GM12892 (cell line): ENCODE results near the gene GASK1B.

Experiments used
- DNase-seq: peaks from one replicate; pipeline ENCODE4 v3.0.0; 2011; ENCODE audit not compliant: insufficient read length
- FAIRE-seq: peaks from 2 replicates; lab custom pipeline; 2011; peaks lifted over from hg19 to GRCh38; lab: Jason Lieb, UNC
- POLR2A ChIP-seq: IDR thresholded peaks from 2 replicates; pipeline ENCODE4 v1.6.1; 2011; ENCODE audit warnings: low read depth, low read length, control low read depth
- POLR2AphosphoS5 ChIP-seq: IDR thresholded peaks from 2 replicates; pipeline ENCODE4 v1.6.1; 2011; ENCODE audit warnings: low read depth, low read length, control low read depth
- TAF1 ChIP-seq: IDR thresholded peaks from 2 replicates; pipeline ENCODE4 v1.6.1; 2011; ENCODE audit warnings: low read depth, mild to moderate bottlenecking, control low read depth, low read length, borderline replicate concordance

The GASK1B gene

GRCh38 chr4:158179465-158179864 is 6.6 kb upstream of the GASK1B start:
- FAIRE-seq (no peak), DNase-seq (no peak)
- TF ChIP-seq POLR2A: no peak
- no peak for TF ChIP-seq POLR2AphosphoS5
- no peak for TF ChIP-seq TAF1

GRCh38 chr4:158176776-158177175 is 4.0 kb upstream of the GASK1B start:
- TF ChIP-seq POLR2AphosphoS5: no peak
- no peak for TF ChIP-seq TAF1
- no peak for TF ChIP-seq POLR2A
- FAIRE-seq: no peak
- DNase-seq: no peak

- no peak for FAIRE-seq
- DNase-seq: no peak
- TF ChIP-seq TAF1 (no peak), POLR2AphosphoS5 (no peak), POLR2A (no peak)
Measured at GRCh38 chr4:158176108-158176507, 3.3 kb upstream of the GASK1B start.

GRCh38 chr4:158170691-158171561 is 1.9 kb downstream of the GASK1B start:
- DNase-seq: no peak
- no peak for TF ChIP-seq TAF1
- TF ChIP-seq POLR2AphosphoS5: no peak
- no peak for TF ChIP-seq POLR2A
- no peak for FAIRE-seq

- TF ChIP-seq TAF1 (no peak), POLR2A (no peak), POLR2AphosphoS5 (no peak)
- FAIRE-seq (no peak), DNase-seq (no peak)
Measured at GRCh38 chr4:158169931-158170690, 2.7 kb downstream of the GASK1B start.

GRCh38 chr4:158169506-158169905 is 3.3 kb downstream of the GASK1B start:
- no peak for TF ChIP-seq POLR2AphosphoS5
- no peak for TF ChIP-seq TAF1
- TF ChIP-seq POLR2A: no peak
- no peak for FAIRE-seq

GRCh38 chr4:158168606-158169005 is 4.2 kb downstream of the GASK1B start:
- FAIRE-seq (no peak), DNase-seq (no peak)
- TF ChIP-seq POLR2AphosphoS5: no peak
- no peak for TF ChIP-seq TAF1
- no peak for TF ChIP-seq POLR2A

More at GRCh38 chr4:158169506-158169905, 3.3 kb downstream of the GASK1B start:
- no peak for DNase-seq

- no peak for FAIRE-seq
- TF ChIP-seq POLR2A (no peak), POLR2AphosphoS5 (no peak), TAF1 (no peak)
- DNase-seq: no peak
Measured at GRCh38 chr4:158166701-158167100, 6.1 kb downstream of the GASK1B start.

- FAIRE-seq (no peak), DNase-seq (no peak)
- TF ChIP-seq TAF1 (no peak), POLR2A (no peak), POLR2AphosphoS5 (no peak)
Measured at GRCh38 chr4:158164768-158165213, 8.0 kb downstream of the GASK1B start.

GRCh38 chr4:158163941-158164767 is 8.7 kb downstream of the GASK1B start:
- DNase-seq (no peak), FAIRE-seq (no peak)
- TF ChIP-seq TAF1 (no peak), POLR2AphosphoS5 (no peak), POLR2A (no peak)

- no peak for DNase-seq
- TF ChIP-seq TAF1: no peak
- no peak for FAIRE-seq
Measured at GRCh38 chr4:158162631-158163030, 10.2 kb downstream of the GASK1B start.
